SU-DHL-6 (cell line): ENCODE data around the gene LEMD2.

Source experiments
- EZH2phosphoT487 ChIP-seq: fragments of 200-600 bp; sonication (generic), shearing (Covaris generic); conservative IDR thresholded peaks from 2 replicates; pipeline ENCODE4 v1.6.1; 2018; ENCODE audit warnings: mild to moderate bottlenecking, antibody characterized with exemption, low read length, moderate library complexity, mixed read lengths
- TF ChIP-seq, protein P1 (sequence below): fragments of 200-600 bp; sonication (generic); IDR thresholded peaks from one replicate; pipeline ENCODE4 v1.5.1; 2017; ENCODE audit warnings: antibody characterized with exemption, mild to moderate bottlenecking, low read length, moderate library complexity; ENCODE audit not compliant: insufficient read depth, poor library complexity, severe bottlenecking

DNA sequence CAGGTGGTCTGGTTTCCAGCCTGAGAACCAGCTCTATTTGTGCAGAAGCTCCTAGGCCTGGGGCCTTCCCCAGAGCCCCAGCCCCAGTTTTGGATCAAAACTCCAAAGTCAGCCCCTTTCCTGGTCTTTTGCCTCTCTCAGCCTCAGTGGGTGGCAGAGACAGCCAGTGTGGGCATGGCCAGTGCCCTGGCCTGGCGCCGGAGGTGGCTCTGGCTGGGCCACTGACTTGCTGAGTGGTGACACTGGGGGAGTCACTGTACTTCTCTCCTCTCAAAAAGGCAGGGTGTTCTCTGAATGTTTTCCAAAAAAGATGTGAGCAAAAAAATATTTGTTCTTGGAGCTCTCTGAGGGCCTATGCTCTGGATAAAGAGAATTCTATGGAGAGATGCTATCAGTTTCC is 34.9 kb upstream of the LEMD2 start:
- TF ChIP-seq, protein P1, sequence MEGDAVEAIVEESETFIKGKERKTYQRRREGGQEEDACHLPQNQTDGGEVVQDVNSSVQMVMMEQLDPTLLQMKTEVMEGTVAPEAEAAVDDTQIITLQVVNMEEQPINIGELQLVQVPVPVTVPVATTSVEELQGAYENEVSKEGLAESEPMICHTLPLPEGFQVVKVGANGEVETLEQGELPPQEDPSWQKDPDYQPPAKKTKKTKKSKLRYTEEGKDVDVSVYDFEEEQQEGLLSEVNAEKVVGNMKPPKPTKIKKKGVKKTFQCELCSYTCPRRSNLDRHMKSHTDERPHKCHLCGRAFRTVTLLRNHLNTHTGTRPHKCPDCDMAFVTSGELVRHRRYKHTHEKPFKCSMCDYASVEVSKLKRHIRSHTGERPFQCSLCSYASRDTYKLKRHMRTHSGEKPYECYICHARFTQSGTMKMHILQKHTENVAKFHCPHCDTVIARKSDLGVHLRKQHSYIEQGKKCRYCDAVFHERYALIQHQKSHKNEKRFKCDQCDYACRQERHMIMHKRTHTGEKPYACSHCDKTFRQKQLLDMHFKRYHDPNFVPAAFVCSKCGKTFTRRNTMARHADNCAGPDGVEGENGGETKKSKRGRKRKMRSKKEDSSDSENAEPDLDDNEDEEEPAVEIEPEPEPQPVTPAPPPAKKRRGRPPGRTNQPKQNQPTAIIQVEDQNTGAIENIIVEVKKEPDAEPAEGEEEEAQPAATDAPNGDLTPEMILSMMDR: no peak
- TF ChIP-seq EZH2phosphoT487: no peak
